A204.1 (cell line): Measurements from ENCODE around the gene REEP6.
"Not testable (repeated sequence)": the region's sequence is repeated elsewhere in the genome, so short reads cannot be mapped to it uniquely, and the experiment has no call there.

Source experiments
- FAIRE-seq: peaks from 2 replicates; lab custom pipeline; 2012; peaks lifted over from hg19 to GRCh38; lab: Jason Lieb, UNC

The REEP6 gene

DNA sequence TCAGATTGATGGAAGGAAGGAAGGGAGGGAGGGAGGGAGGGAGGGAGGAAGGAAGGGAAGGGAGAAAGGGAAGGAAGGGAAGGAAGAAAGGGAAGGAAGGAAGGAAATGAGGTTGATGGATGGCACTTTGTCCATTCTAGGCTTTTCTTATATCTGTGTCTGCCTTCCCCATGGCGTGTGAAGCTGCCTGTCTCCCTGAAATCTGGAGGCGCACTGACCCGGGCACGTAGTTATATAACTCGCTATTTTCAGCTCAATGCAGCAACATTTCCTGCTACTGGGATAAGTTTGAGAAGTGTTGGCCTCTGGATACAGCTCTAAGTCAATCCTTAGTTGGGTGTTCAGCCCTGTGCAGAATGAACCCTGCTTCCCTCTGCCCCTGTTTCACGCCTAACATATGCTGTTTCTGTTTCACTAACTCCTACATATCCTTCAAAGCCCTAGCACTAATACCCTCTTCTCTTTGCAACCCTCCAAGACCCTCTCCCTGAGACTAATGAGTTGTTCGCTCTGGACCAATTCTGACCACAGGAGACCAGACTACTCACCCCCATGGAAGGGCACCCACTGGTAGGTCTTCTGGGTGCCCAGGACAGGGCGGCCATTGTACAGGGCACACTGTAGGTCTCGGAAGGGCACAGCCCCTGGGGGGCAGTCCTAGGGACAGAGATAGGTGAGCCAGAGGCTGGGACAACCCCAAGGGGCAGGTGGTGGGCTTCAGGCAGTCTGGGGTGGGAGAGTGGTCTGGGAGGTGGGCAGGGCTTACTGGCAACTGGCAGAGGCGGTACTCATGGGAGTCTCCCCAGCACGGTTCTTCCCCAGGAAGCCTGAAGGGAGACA, 18.8 kb downstream of the REEP6 start:
- no peak for FAIRE-seq

DNA sequence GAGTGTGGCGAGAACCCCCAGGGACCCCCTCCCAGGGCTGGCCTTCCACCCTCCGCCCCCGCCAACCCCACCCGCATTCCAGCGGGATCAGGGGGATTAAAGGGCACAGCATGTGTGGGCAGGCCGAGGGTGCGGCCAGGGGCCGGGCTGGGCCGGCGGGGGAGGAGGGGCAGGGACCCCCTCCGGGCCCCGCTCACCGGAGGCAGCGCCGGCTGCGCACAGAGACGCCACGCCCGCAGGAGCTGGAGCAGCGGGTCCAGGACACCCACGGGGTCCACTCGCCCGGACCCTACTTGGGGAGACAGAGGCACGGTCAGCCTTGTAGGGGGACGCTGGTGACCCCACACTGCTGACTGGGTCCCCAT, 19.4 kb downstream of the REEP6 start:
- FAIRE-seq, result no peak

- FAIRE-seq, result no peak
These were observed 19.8 kb downstream of the REEP6 start for GRCh38 chr19:1510807-1511206.

DNA sequence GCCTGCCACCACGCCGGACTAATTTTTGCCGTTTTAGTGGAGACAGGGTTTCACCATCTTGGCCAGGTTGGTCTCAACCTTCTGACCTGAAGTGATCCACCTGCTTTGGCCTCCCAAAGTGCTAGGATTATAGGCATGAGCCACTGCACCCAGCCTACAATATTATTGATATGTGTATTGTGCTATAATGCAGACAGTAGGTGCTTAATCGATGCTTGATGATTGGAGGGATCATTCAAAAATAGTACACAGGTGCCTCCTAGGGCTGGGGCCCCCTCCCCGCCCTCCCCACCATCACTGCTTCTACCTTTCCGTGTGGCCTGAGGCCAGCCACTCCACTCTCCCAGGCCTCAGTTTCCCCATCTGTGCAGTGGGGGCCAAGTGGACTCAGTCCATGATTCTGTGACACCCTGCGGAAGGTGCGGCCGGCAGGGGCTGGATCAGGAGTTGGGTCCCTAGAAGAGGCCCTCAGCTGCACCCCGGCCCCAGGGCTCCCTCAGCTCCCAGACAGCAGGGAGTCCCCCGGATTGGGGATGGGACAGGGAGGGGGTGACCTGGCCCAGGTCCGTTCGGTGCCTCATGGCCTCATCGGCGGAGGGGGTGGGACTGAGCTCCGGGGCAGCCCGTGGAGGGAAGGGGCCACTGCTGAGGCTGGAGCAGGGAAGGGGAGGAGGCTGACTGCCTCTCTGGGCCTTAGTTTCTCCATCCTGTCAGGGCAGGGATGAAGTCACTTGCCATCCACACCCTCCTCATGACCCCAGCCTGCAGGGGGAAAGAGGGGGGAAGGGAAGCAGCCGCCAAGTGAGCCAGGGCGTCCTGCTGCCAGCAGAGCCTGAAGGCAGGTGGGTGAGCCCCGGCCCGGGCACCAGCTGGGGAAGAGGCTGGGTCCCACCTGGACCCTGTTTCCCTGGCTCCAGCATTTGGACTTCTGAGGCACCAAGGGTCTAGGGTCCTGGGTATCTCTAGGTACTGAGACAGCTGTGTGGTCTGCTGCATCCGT, 20.6 kb downstream of the REEP6 start:
- no peak for FAIRE-seq

DNA sequence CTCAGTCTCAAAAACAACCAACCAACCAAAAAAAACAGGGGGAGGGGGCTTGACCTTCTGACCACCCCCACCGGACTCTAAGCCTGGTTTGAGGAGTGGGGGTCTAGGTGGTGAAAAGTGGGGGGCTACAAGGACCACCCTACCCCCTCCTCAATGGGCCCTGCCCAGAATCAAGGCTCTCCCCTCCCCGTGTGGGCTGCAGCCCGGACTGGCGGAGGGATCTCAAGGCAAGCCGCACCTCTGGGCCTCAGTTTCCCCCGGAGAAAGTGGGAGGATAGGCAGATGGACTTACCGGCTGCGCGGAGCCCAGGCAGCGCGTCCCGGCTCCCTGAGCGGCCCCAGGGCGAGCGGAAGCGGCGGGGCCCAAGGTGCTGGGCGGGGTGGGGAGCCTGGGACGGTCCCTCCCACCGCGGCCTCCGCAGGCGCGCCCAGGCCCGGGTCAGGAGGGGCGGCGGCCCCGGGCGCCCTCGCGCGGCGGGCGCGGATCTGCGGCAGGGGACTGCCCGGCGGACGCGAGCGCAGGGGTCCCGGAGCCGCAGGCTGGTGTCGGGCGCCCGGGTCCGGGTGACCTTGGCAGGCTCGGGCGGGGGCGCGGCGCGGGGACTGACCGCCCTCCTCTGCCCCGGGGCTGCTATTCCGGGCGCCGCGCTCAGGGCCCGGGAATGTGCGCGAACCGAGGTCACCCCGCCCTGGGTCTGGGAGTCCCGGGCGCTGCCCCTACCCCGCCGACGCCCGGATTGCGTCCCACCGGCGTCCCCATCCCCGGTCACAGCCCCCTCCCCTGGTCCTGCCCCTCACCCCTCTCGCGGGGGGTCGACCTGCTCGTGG, 21.9 kb downstream of the REEP6 start, which contains the start of gene ADAMTSL5:
Gene ADAMTSL5, minus strand, starts transcription at position 349 of the 828 bp plus-strand sequence. CDS start 2,076 bp downstream, outside the sequence.
- no peak for FAIRE-seq

DNA sequence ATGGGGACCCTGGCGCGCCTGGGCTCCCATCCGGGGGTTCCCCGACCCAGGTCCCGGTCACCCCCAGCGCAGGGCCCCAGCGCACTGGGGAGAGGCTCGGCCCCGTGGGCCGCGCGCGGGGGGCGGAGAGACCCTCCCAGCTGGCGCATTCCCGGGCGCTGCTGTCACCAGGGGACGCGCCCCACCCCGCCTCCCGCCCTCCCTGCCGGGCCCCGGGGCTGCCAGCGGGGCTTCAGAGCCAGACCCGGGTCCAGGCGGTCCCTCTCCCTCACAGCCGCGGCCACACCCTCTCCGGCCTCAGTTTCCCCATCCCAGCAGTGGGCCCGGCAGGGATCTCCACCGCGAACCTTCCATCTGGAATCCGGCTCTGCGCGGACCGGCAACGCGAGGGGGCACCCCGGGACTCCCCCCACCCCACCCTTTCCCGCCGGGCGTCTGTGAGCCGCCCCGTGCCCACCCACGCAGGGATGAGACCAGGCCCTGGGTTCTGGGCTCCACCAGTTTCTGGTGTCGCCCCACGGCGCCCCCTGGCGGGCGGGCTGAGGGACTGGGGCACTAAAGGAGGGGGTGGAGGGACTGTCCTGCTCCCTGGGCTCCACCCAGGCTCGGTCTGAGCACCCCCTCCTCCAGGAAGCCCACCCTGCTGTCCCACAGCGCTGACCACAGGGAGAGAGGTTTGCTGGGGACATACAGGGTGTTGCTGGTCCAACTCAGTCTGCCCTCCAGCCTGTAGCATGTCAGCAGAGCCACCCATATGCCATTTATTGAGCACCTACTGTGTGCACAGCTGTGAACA, 22.7 kb downstream of the REEP6 start:
- FAIRE-seq, result no peak

- no peak for FAIRE-seq
These were observed 23.3 kb downstream of the REEP6 start for GRCh38 chr19:1514295-1514661.

GRCh38 chr19:1514986-1515721, 24.2 kb downstream of the REEP6 start:
- no peak for FAIRE-seq

GRCh38 chr19:1516395-1516753, 25.4 kb downstream of the REEP6 start:
- no peak for FAIRE-seq

DNA sequence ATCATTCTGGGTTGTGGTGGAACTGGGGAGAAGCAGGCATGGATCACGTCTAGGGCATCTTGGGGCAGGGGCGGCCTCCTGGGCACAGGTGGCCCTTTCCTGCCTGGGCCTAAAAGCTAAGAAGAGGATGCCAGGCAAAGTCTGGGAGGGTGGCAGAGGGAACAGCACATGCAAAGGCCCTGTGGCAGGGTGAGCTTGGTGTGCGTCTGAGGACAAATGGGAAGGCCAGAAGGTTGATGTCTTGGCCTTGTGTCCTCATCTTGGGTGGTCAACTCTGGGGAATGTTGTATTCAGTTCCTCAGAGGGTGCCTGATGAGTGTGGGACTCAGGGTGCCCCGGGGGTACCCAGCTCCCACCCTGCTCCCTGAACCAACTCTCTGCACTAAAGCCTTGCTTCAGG, 27.5 kb downstream of the REEP6 start:
- FAIRE-seq, result no peak

DNA sequence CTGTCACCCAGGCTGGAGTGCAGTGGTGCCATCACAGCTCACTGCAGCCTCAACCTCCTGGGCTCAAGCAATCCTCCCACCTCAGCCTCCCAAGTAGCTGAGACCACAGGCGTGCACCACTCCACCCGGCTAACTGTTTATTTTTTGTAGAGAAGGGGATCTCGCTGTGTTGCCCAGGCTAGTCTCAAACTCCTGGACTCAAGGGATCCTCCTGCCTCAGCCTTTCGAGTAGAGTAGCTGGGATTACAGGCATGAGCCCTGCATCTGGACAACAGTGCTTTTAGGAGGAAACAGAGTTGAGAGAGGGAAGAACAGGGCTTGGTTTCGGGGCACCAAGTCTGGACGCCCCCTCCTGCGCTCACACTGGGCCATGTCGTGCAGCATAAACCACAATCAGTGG, 28.8 kb downstream of the REEP6 start:
- not testable (repeated sequence) for FAIRE-seq

GRCh38 chr19:1520203-1520780, 29.3 kb downstream of the REEP6 start:
- FAIRE-seq, result no peak

GRCh38 chr19:1521636-1522035, 30.7 kb downstream of the REEP6 start:
- no peak for FAIRE-seq

DNA sequence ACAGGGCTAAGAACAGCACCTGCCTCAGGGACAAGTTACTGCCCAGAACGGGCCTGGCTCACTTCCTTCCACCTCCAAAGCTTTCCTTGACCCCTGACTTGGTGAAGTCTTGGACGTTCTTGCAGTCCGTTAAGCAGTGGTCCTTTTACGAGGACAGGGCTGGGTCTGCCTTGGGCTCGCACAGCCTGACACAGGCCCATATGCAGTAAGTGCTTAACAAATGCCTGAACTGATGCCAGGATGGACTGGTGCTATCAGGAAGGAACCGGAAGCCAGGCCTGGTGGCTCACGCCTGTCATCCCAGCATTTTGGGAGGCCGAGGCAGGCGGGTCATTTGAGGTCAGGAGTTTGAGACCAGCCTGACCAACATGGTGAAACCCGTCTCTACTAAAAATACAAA, 31.1 kb downstream of the REEP6 start:
- no peak for FAIRE-seq

DNA sequence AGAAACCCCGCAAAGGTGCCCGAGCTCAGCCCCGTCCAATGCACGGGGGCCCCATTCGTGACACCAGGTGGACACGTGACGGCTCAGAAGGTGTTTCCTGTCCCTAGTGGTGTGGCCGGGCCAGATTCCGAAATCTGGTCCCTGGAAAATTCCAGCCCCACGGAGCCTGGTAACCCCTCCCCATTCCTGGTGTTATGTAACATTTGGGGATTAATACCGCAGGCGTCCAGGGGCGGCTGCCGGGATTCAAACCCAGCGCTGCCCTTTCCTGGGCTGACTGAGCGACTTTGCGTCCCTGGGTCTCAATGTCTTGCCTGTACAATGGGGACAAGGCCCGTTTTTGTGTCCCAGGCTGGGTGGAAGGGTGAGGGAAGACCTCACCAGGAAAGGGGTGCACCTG, 31.9 kb downstream of the REEP6 start:
- no peak for FAIRE-seq

DNA sequence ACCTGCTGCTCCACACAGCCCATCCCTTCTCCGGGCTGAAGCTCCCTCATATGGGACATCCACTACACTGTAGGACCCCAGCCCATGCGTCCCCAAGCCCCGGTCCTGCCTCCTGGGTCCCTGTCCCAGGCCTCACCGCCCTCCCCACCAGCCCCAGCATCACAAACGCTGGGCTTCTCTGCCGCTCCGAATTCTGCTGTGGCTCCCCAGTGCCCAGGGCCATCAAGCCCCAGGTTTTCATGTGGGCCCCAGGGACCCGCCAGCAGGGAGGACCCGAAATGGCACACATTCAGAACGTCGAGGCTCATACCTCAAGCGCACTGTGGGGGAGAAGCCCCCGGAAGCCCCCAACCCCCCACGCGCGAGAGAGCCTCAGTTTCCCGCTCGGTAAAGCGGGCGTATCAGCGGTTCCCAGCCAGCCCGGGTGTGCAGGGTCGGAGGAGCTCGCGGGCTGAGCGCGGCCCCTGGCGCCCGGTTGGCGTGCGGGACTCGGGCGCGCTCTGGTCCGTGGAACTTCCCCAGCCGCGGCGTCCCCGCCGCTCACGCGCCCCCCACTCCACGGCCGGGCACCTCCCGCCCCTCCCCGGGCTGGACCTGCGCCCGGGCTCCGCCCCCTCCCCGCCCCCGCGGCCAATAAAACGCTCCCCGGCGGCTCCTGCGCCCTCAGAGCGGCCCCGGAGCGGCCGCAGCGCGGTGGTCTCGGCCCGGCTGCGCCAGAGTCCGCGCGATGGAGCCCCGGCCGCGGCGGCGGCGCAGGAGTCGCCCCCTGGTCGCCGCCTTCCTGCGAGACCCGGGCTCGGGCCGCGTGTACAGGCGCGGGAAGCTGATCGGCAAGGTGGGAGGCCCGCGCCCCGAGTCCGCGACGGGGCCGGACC, 32.7 kb downstream of the REEP6 start, which contains the start of gene PLK5:
Gene PLK5, plus strand, starts transcription at position 666 of the 875 bp plus-strand sequence. CDS start 2,920 bp downstream, outside the sequence.
- no peak for FAIRE-seq

DNA sequence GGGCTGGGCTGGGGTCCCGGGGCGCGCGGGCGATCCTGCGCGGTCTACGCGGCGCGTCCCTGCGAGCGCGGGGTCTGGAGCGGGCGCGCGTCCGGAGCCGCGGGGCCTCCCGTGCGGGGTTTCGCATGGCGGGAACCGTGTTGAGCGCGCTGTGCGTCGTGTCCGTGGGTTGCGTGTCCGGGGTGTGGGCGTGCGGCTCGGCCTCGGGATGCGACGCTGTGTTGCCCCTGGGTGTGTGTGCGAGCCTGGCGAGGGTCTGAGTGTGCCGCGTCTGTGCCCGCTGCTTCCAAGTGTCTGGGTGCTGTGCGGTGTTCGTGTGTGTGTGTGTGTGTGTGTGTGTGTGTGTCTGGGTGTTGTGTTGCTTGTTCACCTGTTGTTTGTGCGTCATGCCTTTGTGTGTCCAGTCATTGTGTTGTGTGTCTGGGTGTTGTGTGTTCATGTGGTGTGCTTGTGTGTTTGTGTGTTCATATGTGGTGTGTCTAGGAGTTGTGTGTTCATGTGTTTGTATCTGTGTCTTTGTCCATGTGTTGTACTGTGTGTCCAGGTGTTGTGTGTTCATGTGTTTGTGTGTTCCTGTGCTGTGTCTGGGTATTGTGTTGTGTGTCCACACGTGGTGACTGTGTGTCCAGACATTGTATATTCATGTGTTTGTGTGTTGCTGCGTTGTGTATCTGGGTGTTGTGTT, 33.4 kb downstream of the REEP6 start:
- no peak for FAIRE-seq

- no peak for FAIRE-seq
These were observed 34.0 kb downstream of the REEP6 start for GRCh38 chr19:1524972-1525325.

GRCh38 chr19:1525343-1525742, 34.4 kb downstream of the REEP6 start:
- FAIRE-seq, result no peak
